Measurements from ENCODE around the gene RNF113B. TPM values are rescaled to one million over a fixed set of nuclear protein-coding genes. Genes with fewer than 3 reads are reported as not detected.

Gene RNF113B
- polyA plus RNA-seq, 10 donors, result not detected

- DNase-seq, result peak in 1 of 3 donors; percentile 4
Observed at GRCh38 chr13:98141509-98142379, 35.3 kb downstream of the RNF113B start.

GRCh38 chr13:98141091-98141490 lies 36.0 kb downstream of the RNF113B start:
- DNase-seq, result no peak

GRCh38 chr13:98134901-98135300 lies 42.2 kb downstream of the RNF113B start:
- DNase-seq, result no peak

- no peak for DNase-seq
Observed at GRCh38 chr13:98133946-98134345, 43.1 kb downstream of the RNF113B start.

GRCh38 chr13:98129059-98129746 lies 47.9 kb downstream of the RNF113B start:
- no peak for DNase-seq

Other genes starting within 250 kb of the RNF113B start
- 100 to 1,000 TPM; 141 to 214 (median 181) TPM for gene IPO5, start 223.6 kb downstream of the RNF113B start, polyA plus RNA-seq (ENCODE audit: insufficient read length in 10 of 10)
- 10 to 100 TPM; 67.7 to 94.0 (median 73.8) TPM for gene FARP1, start 34.2 kb downstream of the RNF113B start, polyA plus RNA-seq (ENCODE audit: insufficient read length in 10 of 10)

Data from muscle of back (tissue), 11 donors.